ENCODE data around the gene SYNJ2.

Gene SYNJ2

DNA sequence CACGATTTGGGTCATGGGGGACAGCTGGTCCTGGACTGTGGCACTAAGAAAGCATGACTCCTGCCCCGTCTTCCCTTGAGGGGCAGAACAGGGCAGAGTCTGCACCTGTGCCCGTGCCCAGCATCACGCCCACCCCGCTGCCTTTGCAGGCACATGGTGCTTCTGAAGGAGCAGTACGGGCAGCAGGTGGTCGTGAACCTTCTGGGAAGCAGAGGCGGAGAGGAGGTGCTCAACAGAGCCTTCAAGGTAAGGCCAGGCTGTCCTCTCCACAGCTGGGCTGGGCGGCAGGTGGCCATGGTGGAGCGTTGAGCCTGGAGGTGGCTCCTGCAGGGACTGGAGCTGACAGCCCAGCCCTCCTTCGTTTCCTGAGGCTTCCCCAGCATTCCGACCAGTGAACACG, 77.4 kb downstream of the SYNJ2 start:
- DNase-seq (ENCODE audit: low read depth in 3 of 3) = no peak

DNA sequence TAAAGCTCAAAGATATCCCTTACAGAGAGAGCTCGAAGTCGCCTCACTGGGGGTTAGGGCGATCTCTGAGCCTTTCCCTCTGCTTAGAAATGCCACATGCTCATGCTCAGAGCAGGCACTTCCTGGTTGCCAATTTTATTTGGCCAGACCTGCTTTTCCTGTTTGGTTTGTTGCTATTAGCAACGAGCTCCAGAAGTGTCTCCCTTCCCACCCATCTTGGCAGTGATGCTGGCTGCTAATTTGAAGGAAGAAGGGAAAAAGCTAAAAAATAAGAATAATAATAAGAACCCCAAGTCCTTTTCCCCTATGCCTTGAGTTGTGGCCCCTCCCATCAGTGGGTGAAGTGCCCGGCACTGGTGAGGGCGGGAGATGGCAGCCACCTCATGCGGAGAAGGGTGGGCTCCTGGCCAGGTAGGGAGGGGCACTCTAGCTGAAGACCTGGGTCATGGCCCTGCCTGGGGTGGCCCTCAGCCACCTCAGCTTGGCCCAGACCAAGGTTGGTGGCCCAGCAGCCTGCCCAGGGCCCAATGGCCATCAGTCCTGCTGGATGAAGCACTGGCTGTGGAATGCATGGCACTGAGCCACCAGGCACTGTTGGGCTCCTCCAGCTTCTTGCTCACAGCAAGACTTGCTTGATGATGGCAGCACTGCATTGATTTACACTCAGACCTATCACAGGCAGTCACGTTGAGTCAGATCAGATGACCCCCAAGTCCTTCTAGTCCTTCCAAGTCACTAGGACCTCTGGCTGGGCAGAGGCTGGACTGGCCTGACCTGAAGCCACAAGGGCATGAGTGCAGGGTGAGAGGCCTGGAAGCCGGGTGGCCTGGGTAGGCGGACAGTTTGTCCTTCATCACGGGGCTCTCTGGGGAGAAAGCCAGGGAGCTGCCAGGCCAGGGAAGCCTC, 79.0 kb downstream of the SYNJ2 start:
- no peak for DNase-seq (ENCODE audit: low read depth in 3 of 3)

DNA sequence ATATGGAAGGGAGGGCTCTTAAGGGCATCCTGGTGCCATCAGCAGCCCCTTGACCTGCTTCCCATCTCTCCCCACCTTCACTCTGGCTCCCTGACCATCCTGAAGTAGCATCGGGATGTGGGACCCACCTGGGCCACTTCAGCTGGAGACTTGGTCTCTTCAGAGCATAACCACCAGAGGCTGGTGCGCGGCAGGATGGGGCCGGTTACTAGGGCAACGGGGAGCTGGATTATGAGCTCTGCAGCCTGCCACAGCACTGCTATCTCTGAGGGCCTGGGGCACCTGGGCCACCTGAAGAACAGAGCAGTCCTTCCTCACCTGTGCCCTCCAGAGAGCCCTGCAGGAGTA, 79.7 kb downstream of the SYNJ2 start:
- DNase-seq (ENCODE audit: low read depth in 3 of 3) = no peak

DNA sequence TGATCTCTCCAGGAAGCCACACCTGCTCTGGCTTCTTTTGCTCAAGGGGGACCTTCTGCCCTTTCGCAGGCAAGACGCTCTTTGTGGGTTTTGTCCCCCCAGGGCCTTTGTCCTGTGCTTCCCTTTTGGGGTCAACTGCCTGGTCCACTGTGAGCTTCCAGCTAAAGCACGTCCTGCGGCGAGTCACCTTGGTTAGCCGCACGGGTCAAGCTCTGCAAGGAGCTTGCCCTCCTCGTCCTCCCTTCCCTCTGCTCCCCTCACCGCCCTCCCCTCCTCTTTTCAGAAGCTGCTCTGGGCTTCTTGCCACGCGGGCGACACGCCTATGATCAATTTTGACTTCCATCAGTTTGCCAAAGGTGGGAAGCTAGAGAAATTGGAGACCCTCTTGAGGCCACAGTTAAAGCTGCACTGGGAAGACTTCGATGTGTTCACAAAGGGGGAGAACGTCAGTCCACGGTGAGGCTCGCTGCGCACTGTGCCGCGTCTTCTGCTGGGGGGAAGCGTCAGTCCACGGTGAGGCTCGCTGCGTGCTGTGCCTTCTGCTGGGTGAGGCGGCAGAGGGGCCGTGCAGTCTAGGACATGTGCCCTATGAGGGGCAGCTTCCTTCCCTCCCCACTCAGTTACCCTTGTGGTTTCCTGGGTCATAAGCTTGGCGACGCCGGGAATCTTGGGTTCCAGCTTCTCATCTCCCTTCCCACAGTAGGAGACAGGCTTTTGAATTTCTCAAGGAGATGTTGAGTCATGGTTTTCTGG, 80.2 kb downstream of the SYNJ2 start:
- no peak for DNase-seq (ENCODE audit: low read depth in 3 of 3)

DNA sequence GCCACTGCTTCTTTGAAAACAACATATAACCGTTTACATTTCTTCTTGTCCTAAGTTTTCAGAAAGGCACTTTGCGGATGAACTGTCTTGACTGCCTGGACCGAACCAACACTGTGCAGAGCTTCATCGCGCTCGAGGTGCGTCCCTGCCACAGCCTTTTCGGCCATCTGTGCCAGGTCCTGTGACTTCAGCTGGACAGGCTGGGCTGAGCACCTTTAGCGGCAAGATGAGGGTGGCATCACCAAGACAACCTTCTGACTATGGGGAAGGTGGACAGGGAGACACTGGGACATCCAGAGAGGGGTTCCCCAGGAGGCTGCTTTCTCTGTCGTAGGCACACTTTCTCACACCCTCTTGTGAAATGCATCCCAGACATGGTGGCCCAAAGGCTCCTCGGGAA, 82.1 kb downstream of the SYNJ2 start:
- no peak for DNase-seq (ENCODE audit: low read depth in 3 of 3)

DNA sequence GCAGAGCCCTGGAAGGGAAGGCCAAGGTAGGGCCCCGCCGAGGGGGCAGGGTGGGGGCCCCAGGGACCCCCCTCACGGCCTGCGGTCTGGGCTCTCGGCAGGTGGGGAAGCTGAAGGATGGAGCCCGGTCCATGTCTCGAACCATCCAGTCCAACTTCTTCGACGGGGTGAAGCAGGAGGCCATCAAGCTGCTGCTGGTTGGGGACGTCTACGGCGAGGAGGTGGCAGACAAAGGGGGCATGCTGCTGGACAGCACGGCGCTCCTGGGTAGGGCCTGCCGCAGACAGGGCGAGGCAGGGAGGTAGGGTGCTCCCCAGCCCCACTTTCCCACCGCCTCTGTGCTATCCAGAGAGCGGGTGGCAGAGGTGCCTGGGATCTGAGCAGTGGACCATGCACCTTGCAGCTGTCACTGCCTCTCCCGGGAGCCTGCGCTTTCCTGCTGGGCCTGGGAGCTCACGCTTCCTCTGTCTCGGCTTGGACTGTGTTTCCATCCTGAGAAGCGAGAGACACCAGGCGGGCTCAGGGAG, 83.1 kb downstream of the SYNJ2 start:
- no peak for DNase-seq (ENCODE audit: low read depth in 3 of 3)

DNA sequence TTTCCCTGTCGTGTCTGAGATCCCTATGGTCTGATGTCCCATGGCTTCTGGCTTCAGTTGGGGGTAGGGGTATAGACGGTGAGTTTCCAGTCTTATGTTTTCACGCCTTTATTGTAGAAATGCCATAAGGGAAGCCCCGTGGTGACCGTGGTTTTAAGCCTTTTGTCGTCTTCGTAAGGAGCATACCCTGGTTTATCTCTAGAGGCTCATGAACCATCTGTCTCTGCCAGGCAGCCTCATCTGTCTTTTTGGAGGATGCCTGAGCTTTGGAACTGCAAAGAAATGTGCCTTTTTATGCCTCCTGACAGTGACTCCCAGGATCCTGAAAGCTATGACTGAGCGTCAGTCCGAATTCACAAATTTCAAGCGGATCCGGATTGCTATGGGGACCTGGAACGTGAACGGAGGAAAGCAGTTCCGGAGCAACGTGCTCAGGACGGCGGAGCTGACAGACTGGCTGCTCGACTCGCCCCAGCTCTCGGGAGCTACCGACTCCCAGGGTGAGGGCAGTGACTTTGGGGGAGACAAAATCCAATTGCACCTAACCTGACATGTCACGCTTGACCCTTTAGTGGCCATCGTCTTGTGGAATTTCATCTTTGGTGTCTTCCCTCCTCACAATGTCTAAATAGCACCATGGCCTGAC, 84.6 kb downstream of the SYNJ2 start:
- DNase-seq (ENCODE audit: low read depth in 3 of 3) = no peak

DNA sequence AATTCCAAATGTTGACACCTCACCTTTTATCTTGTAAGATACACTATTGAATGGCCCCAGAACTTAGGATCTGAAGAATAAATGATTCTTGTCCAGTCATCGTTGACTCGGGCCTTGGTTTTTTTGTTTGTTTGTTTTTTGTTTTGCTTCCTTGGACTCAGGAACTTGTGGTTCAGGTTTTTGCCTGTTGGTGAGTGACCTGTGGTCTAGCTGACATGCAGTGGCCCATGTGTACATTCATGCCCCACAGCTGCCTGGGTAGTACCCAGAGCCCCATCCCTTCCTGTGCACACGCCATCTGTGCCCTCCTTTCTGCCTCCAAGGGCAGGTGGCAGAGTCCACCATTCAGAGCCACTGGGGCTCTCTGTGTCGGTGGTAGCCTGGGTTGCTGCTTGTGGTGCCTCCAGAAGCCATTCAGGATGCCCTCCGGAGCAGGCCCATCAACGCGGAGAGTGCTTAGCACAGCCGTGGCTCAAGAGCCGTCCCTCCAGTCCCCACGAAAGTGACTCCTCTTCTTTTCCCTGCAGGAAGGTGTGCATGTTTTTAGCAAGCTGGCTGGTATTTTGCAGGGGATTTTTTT, 85.9 kb downstream of the SYNJ2 start:
- DNase-seq (ENCODE audit: low read depth in 3 of 3) = no peak

DNA sequence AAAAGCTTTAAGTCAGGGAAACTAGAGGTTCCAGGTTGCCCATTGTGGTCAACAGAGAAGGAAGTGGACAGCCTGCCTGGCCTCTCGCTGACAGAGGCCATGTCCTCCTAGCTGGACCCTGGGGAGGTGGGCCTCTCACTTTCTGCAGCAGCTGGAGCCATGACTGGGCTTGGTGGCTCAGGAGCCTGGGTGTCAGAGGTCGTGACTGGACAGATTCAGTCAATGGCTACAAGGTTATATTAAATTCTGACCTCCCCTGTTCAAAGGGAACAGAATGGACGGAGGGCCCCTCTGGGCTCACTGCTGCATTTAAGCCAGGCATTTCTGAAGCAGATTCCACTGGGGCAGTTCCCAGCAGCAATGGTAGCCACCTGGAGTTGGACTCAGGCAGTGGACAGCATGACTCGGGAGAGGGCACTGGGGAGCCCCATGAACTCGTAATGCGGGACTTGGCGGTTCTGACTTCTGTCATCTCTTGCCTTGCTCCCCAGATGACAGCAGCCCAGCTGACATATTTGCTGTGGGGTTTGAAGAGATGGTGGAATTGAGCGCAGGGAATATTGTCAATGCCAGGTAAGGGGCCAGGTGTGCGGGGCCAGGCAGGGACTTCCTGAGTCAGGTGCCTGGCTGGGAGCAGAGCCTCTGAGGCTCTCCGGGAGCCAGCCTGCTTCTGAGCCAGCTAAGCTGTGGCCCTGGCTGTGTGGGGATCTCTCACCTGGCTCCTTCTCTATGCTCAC, 86.7 kb downstream of the SYNJ2 start:
- no peak for DNase-seq (ENCODE audit: low read depth in 3 of 3)

DNA sequence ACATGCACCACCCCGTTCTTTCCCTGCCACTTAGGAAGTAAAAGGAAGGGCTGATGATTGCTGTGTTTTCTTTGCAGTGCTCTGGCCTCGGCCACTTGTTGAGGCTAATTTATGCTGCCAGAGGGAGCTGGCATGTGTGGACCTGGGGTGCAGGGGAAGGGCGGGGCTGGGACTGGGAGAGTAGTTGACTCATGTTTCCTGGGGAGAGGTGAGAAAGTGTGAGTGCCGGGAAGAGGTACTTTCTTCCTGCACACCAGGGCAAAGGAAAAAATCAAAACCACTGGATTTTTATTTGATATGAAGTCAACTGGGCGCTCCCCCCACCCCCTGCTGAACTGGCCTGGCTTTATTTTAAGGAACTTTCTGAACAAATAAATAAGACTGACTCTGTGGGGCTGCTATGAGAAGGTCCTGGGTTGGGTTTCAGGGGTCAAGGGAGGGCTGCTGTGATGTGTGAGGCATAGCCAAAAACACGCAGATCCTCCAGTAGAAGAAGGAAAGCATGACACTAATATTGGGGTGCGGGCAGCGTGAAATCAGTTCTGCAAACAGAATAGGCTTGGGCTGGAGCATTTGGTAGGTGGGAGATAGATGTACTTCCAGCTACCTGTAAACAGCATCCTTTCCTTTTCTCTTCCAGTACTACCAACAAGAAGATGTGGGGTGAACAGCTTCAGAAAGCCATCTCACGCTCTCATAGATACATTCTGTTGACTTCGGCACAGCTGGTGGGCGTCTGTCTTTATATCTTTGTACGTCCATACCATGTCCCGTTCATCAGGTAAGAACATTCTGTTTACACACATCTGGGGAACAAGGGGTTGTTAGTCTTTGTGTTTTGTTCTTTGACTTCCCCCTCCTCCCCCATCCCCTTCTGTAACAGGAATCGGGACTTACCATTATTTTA, 87.5 kb downstream of the SYNJ2 start:
- DNase-seq (ENCODE audit: low read depth in 3 of 3) = no peak

DNA sequence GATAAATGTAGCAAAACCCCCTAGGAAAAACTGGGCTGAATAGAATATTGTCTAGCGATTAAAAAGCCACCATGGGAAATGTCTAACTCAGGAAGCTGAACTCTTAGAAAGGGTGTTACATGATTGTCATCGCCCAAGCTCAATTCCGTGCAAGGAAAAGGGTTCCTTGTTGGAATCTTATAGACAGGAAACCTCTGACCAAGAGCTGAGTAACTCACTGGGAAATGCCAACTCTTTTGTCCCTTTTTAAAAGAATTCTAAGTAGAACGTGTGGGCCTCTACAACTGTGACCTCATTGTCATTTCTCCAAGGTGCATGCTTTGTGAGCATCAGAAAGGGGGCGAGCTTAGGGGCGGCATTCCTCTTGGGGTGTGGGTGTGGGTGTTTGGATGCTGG, 88.1 kb downstream of the SYNJ2 start:
- no peak for DNase-seq (ENCODE audit: low read depth in 3 of 3)

DNA sequence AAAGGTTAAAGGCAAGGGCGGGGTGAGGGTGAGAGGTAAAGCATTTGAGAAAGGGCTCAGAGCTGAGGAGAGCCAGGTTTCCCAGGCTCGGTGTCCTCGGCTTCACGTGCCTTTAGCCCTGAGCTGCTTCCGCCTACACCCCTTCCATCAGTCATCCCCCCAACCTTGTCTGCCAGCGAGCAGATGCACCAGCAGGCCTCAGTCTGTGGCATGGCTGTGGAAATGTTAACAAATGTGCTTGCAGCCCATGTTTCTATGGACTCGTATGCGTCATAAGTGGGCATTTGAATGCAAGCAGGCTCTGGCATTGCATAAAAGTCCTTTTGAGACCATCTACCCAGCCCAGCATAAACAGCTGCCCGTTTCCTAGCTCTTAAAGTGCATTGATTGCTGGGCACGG, 88.8 kb downstream of the SYNJ2 start:
- DNase-seq (ENCODE audit: low read depth in 3 of 3) = no peak

DNA sequence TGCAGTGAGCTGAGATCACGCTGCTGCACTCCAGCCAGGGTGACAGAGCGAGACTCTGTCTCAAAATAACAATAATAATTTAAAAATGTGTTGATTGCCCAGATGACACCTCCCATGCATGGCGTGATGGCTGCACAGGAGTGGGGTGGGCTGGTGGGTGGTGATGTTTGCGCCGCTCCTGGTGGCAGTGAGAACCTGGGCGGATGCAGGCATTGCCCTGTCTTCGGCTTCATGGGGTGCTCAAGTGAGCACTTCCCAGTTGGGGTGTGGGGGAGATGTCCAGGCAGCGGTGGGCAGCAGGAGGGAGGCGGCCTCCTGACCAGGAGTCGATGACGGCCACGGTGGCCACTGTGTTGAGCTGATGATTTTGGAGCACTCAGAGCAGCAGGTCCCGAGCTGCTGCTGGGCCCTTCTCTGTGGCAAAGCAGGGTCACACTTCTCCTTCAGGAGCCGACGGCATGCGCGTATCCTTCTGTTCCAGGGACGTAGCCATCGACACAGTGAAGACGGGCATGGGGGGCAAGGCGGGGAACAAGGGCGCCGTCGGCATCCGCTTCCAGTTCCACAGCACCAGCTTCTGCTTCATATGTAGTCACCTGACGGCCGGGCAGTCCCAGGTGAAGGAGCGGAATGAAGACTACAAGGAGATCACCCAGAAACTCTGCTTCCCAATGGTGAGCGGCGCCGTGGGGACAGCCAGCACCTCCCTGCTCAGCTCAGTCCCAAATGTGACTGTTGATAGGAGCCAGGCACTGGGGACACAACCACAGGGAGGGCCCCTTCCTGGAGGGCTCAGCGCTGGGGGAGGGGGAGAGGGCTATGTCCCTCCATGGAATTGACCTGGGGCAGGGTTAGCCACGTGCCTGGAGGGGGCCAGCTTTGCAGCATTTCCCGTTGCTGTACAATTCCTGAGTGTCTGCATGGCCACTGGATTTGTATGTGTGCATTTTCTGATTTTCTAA, 89.7 kb downstream of the SYNJ2 start:
- DNase-seq (ENCODE audit: low read depth in 3 of 3) = no peak

DNA sequence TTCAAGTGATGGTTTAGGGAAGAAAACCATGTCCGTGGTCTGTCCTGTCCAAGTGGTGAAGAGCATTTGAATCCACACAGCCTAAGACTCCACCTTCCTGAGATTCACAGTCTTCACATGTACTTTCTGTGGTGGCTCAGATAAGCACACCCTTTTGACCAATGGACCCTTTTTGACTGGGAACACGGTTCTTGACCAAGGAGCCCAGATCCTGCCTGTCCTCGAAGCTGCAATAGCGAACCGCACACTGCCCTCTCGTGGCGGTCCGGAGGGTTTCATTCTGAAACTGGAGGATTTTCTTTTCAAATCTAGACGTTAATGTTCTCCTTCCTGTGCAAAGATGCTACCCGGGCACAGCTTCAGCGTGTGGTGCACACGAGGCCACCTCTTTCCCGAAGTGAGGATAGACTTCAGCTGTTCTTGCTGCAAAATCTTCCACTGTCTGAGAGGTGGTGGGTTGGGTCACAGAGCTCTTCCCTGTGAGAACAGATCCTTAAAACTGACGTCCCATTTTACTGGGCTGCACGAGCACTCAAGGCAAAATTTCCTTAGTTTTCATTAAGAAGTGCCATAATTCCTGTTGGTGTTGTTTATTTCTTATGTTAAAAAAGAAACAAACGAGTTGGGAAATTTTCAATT, 90.5 kb downstream of the SYNJ2 start:
- peak; percentile 44 to 63 (median 45) for DNase-seq (ENCODE audit: low read depth in 3 of 3)

DNA sequence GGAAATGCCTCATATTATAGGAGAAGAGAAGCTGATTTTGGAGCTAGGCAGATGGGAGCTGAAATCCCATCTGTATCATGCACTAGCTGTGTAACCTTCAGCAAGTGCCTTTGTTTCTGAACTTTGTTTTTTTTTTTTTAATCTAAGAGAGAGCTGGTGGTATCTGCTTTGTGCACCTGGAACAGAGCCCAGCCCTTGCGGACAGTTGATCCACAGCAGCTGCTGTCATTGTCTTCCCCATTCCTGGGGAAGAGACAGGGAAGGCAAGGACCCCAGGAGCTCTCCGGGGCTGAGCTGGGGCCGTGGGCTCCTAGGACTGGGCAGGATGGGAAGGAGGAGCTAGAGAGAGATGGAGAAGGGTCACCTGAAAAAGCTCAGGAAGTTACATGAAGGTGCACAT, 92.1 kb downstream of the SYNJ2 start:
- DNase-seq (ENCODE audit: low read depth in 3 of 3) = no peak

DNA sequence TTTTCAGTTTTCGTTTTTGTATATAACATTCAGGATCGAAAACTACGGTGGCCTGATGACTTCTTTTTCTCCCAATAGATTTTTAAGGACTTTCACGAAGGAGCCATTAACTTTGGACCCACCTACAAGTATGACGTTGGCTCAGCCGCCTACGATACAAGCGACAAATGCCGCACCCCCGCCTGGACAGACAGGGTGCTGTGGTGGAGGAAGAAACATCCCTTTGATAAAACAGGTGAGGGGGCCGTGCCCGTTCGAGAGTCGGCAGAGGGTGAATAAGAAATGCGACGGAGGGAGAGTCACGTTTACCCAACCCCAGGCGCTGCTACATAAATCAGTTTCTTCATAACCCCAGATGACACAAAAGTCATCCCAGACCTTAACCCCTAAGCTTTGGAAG, 94.9 kb downstream of the SYNJ2 start:
- no peak for DNase-seq (ENCODE audit: low read depth in 3 of 3)

DNA sequence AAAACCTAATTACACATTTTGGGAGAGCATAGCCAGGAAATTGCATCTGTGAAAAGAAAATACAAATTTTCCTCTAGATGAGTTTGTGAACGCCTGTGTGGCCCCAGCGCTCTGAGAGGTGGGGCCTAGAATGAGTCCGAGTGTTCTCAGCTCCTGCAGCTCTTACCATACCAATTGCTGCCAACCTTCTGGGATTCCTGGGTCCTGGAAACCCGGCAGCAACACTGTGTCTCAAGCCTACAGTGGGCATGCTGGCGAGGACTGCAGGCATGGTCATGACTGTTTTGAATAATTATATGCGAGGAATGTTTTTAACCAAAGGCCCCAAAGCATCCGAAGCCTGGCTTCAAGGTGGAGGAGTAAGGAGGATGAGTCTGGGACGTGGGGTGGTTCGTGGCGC, 96.0 kb downstream of the SYNJ2 start:
- no peak for DNase-seq (ENCODE audit: low read depth in 3 of 3)

DNA sequence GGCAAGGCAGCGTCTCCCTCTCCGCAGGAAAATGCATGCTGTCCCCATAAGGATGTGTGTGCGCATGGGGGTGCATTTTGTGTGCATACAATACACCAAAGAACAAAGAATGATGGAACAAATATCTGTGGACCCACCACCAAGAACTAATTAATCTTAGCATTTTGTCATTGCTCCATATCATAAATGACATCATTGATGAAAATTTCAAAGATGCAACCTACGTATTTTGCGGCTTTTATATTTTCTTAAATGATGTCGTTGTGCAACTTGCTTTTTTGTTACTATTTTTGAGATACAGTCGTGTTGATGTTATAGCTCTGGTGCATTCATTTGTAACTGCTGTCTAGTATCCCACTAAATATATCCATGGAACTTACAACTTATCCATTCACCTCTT, 96.7 kb downstream of the SYNJ2 start:
- no peak for DNase-seq (ENCODE audit: low read depth in 3 of 3)
